ENCODE measurements around the gene KCNT2. TPM values are rescaled to one million over a fixed set of nuclear protein-coding genes. Genes with fewer than 3 reads are reported as not detected.

Gene KCNT2
- polyA plus RNA-seq, 1 of the 3 experiments (the other 2 are of a cell fraction): 0.56 TPM

- no peak for TF ChIP-seq REST (IDR thresholded peaks at IDR 0.05; ENCODE audit: low read depth, low read length)
- no peak for TF ChIP-seq MXI1 (IDR thresholded peaks at IDR 0.05; ENCODE audit: low read depth, low read length)
- no peak for TF ChIP-seq NRF1 (IDR thresholded peaks at IDR 0.05; ENCODE audit: low read depth, low read length)
- no peak for TF ChIP-seq FOXM1 (IDR thresholded peaks at IDR 0.05; ENCODE audit: low read depth)
- TF ChIP-seq USF2 (IDR thresholded peaks at IDR 0.05; ENCODE audit: borderline replicate concordance, low read depth, low read length): no peak
- no peak for TF ChIP-seq ELF1 (IDR thresholded peaks at IDR 0.05)
- no peak for TF ChIP-seq RCOR1 (IDR thresholded peaks at IDR 0.05; ENCODE audit: low read length)
- no peak for TF ChIP-seq SIN3A (IDR thresholded peaks at IDR 0.05; ENCODE audit: borderline replicate concordance, low read depth, low read length)
- no peak for TF ChIP-seq NFIC (IDR thresholded peaks at IDR 0.05; ENCODE audit: borderline replicate concordance)
- TF ChIP-seq FOXJ3 (CRISPR knock-in tag; IDR thresholded peaks at IDR 0.05): no peak
- TF ChIP-seq RAD21 (IDR thresholded peaks at IDR 0.05; ENCODE audit: low read length): no peak
- no peak for TF ChIP-seq RFX5 (IDR thresholded peaks at IDR 0.05; ENCODE audit: low read length)
- no peak for TF ChIP-seq ZBTB33 (IDR thresholded peaks at IDR 0.05; ENCODE audit: borderline replicate concordance, low read depth)
- peak; percentile 57 for TF ChIP-seq JUND (IDR thresholded peaks at IDR 0.05)
- TF ChIP-seq RXRA (IDR thresholded peaks at IDR 0.05; ENCODE audit: borderline replicate concordance, low read depth): no peak
- no peak for TF ChIP-seq GATA2 (CRISPR knock-in tag; IDR thresholded peaks at IDR 0.05)
- TF ChIP-seq CHD2 (IDR thresholded peaks at IDR 0.05; ENCODE audit: low read length, partially characterized antibody): no peak
- no peak for TF ChIP-seq YY1 (IDR thresholded peaks at IDR 0.05; ENCODE audit: low read depth)
- TF ChIP-seq MAX (IDR thresholded peaks at IDR 0.05; ENCODE audit: low read depth): no peak
- TF ChIP-seq CTCF (IDR thresholded peaks at IDR 0.05): no peak
- TF ChIP-seq POLR2AphosphoS5 (IDR thresholded peaks at IDR 0.05; ENCODE audit: low read depth, low read length): no peak
- TF ChIP-seq USF1 (IDR thresholded peaks at IDR 0.05; ENCODE audit: borderline replicate concordance, low read depth): no peak
Measured at GRCh38 chr1:196466654-196467053, 141.6 kb downstream of the KCNT2 start (continued).
